GM19351 (cell line): Measurements from ENCODE around the gene ENTR1.
"Not testable (repeated sequence)": the region's sequence is repeated elsewhere in the genome, so short reads cannot be mapped to it uniquely, and the experiment has no call there.

Source experiments
- ATAC-seq: cut with Tn5 transposase; IDR thresholded peaks from one replicate; pipeline ENCODE4 v1.9.1; 2021; ENCODE audit warnings: mild to moderate bottlenecking, moderate library complexity; ENCODE audit not compliant: unreplicated experiment

ENTR1 gene

GRCh38 chr9:136421791-136422190 is 11.4 kb upstream of the ENTR1 start:
- no peak for ATAC-seq

DNA sequence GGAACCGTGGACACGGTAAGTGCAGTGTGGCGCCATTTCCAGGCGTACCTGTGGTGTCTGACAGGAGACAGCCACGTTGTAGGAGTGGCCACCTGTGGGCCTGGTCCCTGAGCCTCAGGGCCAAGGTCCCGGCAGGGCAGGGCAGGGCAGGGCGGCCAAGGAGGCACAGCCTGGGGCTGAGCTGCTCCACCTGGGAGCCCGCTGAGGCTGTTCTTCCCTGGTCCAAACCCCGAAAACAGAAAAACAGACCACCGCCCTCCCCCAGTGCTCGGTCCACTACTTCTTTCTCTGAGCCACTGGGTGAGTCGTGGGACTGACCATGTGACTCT is 8.6 kb upstream of the ENTR1 start:
- no peak for ATAC-seq

DNA sequence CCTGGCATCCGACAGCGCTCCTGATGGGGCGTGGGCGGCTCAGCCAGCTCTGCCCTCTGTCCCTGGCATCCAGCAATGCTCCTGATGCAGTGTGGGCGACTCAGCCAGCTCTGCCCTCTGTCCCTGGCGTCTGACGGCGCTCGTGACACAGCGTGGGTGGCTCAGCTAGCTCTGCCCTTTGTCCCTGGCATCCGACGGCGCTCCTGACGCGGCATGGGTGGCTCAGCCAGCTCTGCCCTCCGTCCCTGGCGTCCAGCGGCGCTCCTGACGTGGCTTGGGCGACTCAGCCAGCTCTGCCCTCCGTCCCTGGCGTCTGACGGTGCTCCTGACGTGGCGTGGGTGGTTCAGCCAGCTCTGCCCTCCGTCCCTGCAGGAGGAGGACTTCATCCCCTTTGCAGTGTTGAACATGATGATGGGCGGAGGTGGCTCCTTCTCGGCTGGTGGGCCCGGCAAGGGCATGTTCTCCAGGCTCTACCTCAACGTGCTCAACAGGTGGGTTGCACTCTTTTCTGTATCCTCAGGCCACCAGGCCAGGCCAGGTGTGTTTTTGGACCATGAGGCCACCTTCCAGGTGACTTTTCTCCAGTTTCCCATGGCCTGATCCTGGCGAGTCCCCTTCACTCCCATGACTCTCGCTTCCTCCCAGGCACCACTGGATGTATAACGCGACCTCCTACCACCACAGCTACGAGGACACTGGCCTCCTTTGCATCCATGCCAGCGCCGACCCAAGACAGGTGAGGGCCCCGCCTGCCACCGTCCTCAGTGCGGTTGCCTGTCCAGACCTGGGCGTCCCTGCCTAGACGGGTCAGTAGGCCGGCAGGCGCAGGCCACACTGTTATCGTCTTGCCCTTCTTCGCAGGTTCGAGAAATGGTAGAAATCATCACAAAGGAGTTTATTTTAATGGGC is 8.0 kb upstream of the ENTR1 start:
- no peak for ATAC-seq

DNA sequence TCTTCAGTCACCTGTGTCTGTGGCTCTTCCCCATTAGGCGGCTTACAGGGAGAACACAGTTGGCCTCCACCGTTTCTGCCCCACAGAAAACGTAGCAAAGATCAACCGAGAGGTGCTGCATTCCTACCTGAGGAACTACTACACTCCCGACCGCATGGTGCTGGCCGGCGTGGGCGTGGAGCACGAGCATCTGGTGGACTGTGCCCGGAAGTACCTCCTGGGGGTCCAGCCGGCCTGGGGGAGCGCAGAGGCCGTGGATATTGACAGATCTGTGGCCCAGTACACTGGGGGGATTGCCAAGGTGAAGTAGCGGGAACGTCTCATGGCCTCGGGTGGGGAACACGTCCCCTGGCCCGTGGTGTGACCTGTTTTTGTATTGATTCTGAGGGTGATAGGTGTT is 6.5 kb upstream of the ENTR1 start:
- no peak for ATAC-seq

DNA sequence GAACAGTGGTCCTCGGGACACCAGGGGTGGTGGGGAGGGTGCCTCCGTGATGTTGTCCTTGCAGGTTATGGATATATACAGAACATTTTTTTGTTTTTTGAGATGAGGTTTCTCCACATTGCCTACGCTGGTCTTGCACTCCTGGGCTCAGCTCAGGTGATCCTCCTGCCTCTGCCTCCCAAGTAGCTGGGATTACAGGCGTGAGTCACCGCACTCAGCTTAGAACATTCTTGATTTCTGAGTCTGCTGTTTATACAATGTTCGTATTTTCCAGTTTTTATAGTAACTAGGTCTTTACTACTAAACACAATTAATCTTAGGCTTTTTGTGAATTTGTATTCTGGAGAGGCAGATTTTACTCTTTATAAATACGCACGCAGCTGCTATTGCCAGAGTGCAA is 6.0 kb upstream of the ENTR1 start:
- ATAC-seq = no peak

- no peak for ATAC-seq
These were observed 2.5 kb upstream of the ENTR1 start for GRCh38 chr9:136412962-136413361.

DNA sequence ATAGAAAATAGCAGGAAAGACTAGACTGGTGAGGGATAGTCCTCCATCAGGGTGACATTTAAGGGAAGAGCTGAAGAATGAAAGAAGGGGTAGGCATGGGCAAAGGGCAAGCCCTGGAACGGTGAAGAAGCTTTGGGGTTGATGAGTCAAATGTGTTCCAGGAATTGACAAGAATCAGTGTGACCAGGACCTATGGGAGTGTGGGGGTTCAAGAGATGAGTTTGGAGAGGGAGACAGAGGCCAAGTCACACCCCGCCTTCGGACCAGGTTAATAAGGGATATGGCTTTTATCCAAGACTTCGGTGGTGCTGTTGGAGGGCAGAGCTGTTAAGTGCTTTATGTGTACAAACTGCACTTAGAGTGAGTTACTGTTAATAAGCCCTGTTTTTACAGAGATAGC is 964 bp upstream of the ENTR1 start:
- no peak for ATAC-seq

DNA sequence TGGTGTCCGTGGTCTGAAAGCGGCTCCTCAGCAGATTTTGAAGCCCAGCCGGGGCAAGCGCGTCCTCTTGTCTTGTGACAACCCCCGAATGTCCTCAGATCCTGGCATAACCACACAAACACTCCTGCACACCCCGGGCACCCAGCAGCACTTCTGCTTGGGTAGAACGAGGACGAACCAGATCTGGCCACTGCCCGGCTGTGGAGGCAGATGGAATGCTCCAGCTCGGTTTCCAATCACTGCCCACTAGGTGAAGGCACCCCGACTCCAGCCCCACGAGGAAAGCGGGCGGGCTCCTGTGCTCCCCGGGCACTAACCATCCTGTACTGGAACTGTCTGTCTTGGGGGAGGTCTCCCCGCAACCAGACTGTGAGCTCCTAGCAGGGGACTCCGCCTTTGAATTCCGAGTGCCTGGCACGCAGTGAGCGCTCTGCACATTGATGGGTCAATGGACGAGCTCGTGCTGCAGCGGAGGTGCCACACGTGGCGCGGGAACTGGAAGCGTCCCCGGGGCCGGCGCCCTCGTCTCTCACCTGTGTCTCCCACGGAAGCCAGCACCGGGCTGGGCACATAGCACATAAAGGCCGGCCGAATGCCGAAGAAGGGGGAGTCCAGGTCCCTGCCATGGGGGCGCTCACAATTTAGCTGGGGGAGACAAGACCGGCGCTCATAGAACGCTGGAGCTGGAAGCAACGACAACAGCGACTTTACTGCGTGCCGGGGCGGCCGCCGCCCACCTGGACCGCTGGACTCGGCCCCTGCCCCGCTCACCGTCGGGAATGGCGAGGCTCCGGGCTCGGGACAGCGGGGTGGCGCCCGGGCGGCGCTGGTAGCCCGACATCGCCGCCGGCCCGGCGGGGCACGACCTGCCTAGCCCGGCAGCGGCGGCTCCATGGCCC is 608 bp downstream of the ENTR1 start:
- ATAC-seq = peak; percentile 22

DNA sequence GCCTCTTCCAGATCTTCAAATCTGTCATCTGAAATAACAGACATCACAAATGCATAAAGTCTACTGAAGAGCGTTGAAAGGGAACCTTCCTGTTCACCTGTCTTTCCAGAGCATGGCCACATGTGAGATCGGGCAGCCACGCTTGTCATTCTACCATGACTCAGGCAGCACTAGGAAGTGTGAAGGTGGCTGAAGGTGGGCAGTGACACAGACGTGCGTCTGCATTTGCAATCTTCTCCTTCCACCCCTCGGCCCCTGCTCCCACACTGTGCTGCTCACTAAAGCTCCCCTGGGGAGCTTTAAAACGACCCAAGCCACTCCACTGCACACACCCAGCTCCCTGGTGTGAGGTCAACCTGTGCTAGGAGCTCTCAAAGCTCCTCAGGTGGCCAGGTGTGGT is 2.5 kb downstream of the ENTR1 start:
- no peak for ATAC-seq

- ATAC-seq = not testable (repeated sequence)
These were observed 3.4 kb downstream of the ENTR1 start for GRCh38 chr9:136407061-136407460.

DNA sequence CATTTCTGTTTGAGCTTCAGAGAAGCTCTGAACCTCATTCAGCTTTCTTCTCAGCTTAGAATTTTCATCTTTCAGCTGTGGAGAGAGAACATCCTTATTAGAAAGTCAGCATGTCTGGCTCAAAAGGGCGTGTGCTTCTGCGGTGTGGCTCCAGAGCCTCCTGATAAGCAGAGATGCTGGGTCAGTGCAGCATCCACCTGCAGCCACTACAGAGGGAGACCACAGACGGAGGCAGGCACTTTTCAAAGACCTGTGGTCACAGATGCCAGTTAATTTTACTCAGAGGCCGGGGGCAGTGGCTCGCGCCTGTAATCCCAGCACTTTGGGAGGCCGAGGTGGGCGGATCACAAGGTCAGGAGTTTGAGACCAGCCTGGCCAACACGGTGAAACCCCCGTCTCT is 4.5 kb downstream of the ENTR1 start:
- ATAC-seq = not testable (repeated sequence)

GRCh38 chr9:136405481-136405880 is 4.9 kb downstream of the ENTR1 start:
- no peak for ATAC-seq

DNA sequence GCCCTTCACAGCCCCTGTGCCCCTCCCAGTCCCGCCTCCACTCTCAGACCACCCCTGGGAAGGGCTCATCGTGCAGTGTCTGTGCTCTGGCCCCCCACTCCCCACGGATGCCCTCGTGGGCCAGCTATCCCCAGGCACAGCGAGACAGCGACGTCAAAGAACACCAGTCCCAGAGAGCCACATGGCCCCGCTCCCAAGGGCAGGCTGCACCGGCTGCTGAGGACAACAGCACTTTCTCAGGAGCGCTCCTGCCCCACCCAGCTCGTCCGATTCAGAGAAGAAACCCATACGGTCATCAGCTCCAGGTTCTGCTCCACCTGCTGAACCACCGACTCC is 5.6 kb downstream of the ENTR1 start:
- no peak for ATAC-seq

DNA sequence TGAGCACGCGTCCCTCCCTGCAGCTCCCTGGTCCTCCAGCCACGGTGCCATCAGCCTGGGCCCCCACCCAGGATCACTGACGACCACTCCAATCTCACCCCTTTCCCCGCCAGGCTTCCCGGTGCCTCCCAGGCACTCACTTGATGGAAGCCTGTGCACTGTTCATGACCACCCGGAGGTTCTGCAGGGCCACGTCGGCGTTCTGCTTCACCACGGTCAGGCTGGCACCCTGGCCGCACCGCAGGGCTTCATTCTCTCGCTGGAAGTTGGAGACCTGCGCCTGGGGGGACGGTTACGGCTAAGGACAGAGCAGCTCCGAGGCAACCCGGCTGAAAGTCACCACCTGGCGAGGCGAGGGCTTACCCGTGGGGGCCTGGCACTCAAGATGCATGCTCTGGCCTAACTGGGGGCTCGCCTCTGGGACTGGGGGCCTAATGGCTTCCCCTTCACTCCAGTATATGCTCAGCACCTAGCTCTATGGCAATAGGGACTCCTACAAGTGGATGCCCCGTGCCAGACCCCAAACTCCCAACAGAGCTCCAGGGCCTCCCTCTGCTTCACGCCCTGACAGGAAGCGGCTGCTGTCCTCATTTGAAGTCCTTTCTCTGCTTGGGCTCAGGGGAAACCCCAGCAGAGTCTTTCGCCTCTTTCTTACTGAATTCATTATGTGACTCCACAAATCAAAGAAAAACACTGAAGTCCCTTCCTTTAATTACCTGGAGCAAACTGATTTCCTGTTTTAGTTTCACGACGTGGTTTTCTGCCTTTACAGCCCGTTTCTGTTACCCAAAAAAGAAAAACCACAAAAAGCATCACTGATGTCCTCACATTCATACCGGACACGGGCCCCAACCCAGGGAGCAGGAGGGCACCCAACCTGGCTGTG is 6.3 kb downstream of the ENTR1 start:
- no peak for ATAC-seq

GRCh38 chr9:136403538-136403914 is 6.9 kb downstream of the ENTR1 start:
- ATAC-seq = no peak

DNA sequence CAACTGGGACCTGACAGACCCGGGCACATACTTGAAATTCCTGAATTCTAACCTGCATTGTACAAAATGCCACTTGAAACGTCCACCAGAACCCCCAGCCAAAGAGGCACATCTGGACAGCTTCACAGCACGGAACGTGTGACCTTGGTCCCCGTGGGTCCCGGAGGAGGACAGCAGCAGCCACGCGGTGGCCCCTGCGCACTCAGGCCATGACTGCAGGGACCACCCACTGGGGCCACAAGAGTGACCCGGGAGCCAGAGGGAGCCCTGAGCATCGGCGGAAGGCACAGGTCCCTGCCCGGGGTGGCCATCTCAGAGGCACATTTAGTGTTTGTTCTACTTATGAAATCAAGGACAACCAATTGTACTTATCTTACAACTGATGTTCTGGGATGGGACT is 8.3 kb downstream of the ENTR1 start:
- no peak for ATAC-seq

- no peak for ATAC-seq
These were observed 9.1 kb downstream of the ENTR1 start for GRCh38 chr9:136401173-136401922.

DNA sequence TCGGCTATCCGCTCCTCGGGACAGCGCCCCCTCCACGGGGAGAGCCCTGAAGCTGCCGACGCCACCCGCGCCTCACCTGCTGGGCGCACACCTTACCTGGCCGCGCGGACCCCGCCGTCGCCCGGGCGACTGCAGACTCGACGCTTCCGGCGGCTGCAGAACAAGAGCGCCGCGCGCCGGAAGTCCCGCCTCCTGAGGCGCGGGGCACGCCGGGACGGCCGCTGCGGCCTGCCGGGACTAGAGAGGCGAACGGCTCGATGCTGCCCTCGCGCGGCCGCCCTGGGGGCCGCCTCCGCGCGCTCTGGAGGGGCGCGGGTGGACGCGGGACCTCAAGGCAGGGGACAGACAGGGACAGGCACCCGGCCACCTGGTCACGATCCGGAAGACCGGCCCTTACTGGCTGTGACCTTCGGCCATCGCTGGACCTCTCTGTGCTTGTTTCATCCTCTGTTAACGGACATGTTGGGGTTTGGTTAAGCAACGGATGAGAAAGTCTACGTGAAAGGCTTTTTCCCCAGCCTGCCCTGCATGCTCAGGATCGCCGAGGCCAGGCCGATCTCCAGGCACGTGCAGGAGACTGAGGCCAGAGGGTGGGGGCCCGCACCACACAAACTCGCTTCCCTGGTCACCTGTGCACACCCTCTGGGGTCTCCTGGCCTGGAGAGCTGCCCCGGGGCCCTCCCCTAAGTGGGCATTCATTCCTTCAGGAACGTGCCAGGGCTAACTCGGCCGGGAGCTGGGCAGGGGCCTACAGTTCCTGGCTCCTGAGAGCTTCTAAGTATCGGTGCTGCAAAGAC is 10.2 kb downstream of the ENTR1 start, which contains the start of gene SNAPC4:
Gene SNAPC4, minus strand, starts transcription at position 133 of the 797 bp plus-strand sequence. CDS start 1,742 bp downstream, outside the sequence.
- ATAC-seq = peak; percentile 77
